ENCODE results near the gene COX4I2. TPM values are rescaled to one million over a fixed set of nuclear protein-coding genes. Genes with fewer than 3 reads are reported as not detected.

The COX4I2 gene
- total RNA-seq (2021) = not detected in 2 replicates
- not detected for Bru-seq, nascent RNA
- not detected for BruChase-seq, experiment 1, labeled RNA remaining after a 2-hour chase
- not detected for BruChase-seq, experiment 2, labeled RNA remaining after a 6-hour chase
- long read RNA-seq = 0 reads

- Histone ChIP-seq H3K4me1 (ENCODE audit: insufficient read depth, low read length, poor library complexity, severe bottlenecking) (no peaks in the 10 kb centered on the region), H3K36me3 (ENCODE audit: insufficient read depth, low read length, poor library complexity, severe bottlenecking) (no peaks in the 10 kb centered on the region), H3K4me3 (ENCODE audit: low read depth, low read length, poor library complexity, severe bottlenecking) (no peak within 1 kb of the TSS), H3K9me3 (ENCODE audit: low read depth, low read length, poor library complexity, severe bottlenecking) (no peaks in the 10 kb centered on the region), H3K27ac (ENCODE audit: low read depth, low read length, poor library complexity, severe bottlenecking) (no peak within 1 kb of the TSS), H3K27me3 (replicated peaks; ENCODE audit: insufficient read depth, low read depth, low read length, poor library complexity) (no peaks in the 10 kb centered on the region)
- DNase-seq (ENCODE audit: low spot score) = no peak
- intact Hi-C loops (cut with micrococcal nuclease; ENCODE audit: unreplicated experiment) = no loop called here
- ChIA-PET CTCF (no interaction called here), POLR2A (ENCODE audit: low non-redundant PET) (no interaction called here)
- BruUV-seq (replicated peaks) = no TSS peak
- TF ChIP-seq EZH2 (IDR thresholded peaks at IDR 0.05; ENCODE audit: borderline replicate concordance, low read depth, low read length, poor library complexity, severe bottlenecking) = no peak
- TF ChIP-seq, protein P1, sequence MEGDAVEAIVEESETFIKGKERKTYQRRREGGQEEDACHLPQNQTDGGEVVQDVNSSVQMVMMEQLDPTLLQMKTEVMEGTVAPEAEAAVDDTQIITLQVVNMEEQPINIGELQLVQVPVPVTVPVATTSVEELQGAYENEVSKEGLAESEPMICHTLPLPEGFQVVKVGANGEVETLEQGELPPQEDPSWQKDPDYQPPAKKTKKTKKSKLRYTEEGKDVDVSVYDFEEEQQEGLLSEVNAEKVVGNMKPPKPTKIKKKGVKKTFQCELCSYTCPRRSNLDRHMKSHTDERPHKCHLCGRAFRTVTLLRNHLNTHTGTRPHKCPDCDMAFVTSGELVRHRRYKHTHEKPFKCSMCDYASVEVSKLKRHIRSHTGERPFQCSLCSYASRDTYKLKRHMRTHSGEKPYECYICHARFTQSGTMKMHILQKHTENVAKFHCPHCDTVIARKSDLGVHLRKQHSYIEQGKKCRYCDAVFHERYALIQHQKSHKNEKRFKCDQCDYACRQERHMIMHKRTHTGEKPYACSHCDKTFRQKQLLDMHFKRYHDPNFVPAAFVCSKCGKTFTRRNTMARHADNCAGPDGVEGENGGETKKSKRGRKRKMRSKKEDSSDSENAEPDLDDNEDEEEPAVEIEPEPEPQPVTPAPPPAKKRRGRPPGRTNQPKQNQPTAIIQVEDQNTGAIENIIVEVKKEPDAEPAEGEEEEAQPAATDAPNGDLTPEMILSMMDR (conservative IDR thresholded peaks at IDR 0.05; ENCODE audit: low read depth, low read length) = no peak
These were observed at the start of gene COX4I2 for GRCh38 chr20:31637660-31638059. Gene COX4I2, plus strand, starts transcription at chr20:31637912. Its CDS starts 1,106 bp downstream, at chr20:31639018.

DNA sequence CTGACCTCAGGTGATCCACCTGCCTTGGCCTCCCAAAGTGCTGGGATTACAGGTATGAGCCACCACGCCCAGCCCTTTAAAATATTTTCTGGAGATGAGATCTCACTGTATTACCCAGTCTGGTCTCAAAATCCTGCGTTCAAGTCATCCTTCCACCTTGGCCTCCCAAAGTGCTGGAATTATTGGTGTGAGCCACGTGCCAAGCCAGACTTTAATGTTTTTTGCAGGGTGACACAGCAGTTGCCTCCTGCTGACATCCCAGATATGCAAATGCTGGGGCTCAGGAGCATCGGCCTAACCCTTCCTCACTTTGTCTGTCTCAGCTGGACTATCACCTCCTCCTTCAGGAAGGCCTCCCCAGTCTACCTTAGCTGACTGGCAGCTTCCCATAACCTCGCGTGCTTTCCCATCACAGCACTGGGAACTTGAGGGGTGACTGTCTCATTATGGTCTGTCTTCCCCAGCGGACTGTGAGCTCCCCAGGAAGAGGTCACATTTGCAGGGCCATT, 46.9 kb upstream of the COX4I2 start:
- peaks cover 10% of the 10 kb centered on the region for H3K4me1 ChIP-seq (ENCODE audit: insufficient read depth, low read length, poor library complexity, severe bottlenecking)
- ChIA-PET POLR2A (ENCODE audit: low non-redundant PET) (no interaction called here), CTCF (interaction anchor here (1.0 to 1.4 kb wide), 2 partner anchors 12 to 22 kb away, joined by 3 read pairs; no protein-coding TSS in a partner anchor)
- TF ChIP-seq, protein P1 (conservative IDR thresholded peaks at IDR 0.05; ENCODE audit: low read depth, low read length) = no peak
- no peak for TF ChIP-seq EZH2 (IDR thresholded peaks at IDR 0.05; ENCODE audit: borderline replicate concordance, low read depth, low read length, poor library complexity, severe bottlenecking)
- H3K27me3 ChIP-seq (replicated peaks; ENCODE audit: insufficient read depth, low read depth, low read length, poor library complexity) = no peaks in the 10 kb centered on the region
- BruUV-seq (replicated peaks) = no TSS peak
- H3K27ac ChIP-seq (ENCODE audit: low read depth, low read length, poor library complexity, severe bottlenecking) = no peak overlapping the region
- H3K4me3 ChIP-seq (ENCODE audit: low read depth, low read length, poor library complexity, severe bottlenecking) = no peak overlapping the region
- intact Hi-C loops (cut with micrococcal nuclease; ENCODE audit: unreplicated experiment) = no loop called here
- H3K9me3 ChIP-seq (ENCODE audit: low read depth, low read length, poor library complexity, severe bottlenecking) = no peaks in the 10 kb centered on the region
- H3K36me3 ChIP-seq (ENCODE audit: insufficient read depth, low read length, poor library complexity, severe bottlenecking) = no peaks in the 10 kb centered on the region
- no peak for DNase-seq (ENCODE audit: low spot score)

GRCh38 chr20:31593221-31594001, 44.3 kb upstream of the COX4I2 start:
- no peak overlapping the region for H3K27ac ChIP-seq (ENCODE audit: low read depth, low read length, poor library complexity, severe bottlenecking)
- no peak for DNase-seq (ENCODE audit: low spot score)

More at GRCh38 chr20:31593221-31594001, 44.3 kb upstream of the COX4I2 start:
- TF ChIP-seq, protein P1 (conservative IDR thresholded peaks at IDR 0.05; ENCODE audit: low read depth, low read length) = no peak
- no peak for TF ChIP-seq EZH2 (IDR thresholded peaks at IDR 0.05; ENCODE audit: borderline replicate concordance, low read depth, low read length, poor library complexity, severe bottlenecking)
- CTCF ChIA-PET = no interaction called here
- Histone ChIP-seq H3K36me3 (ENCODE audit: insufficient read depth, low read length, poor library complexity, severe bottlenecking) (no peaks in the 10 kb centered on the region), H3K27me3 (replicated peaks; ENCODE audit: insufficient read depth, low read depth, low read length, poor library complexity) (no peaks in the 10 kb centered on the region), H3K4me3 (ENCODE audit: low read depth, low read length, poor library complexity, severe bottlenecking) (no peak overlapping the region), H3K4me1 (ENCODE audit: insufficient read depth, low read length, poor library complexity, severe bottlenecking) (no peaks in the 10 kb centered on the region), H3K9me3 (ENCODE audit: low read depth, low read length, poor library complexity, severe bottlenecking) (no peaks in the 10 kb centered on the region)
- no TSS peak for BruUV-seq (replicated peaks)
- intact Hi-C loops (cut with micrococcal nuclease; ENCODE audit: unreplicated experiment) = no loop called here
- POLR2A ChIA-PET (ENCODE audit: low non-redundant PET) = no interaction called here

Measured in A673 (cell line).